ENCODE results near the gene BCAS3.

The BCAS3 gene

GRCh38 chr17:61275395-61275794, 597.7 kb downstream of the BCAS3 start:
- no peak for ATAC-seq

DNA sequence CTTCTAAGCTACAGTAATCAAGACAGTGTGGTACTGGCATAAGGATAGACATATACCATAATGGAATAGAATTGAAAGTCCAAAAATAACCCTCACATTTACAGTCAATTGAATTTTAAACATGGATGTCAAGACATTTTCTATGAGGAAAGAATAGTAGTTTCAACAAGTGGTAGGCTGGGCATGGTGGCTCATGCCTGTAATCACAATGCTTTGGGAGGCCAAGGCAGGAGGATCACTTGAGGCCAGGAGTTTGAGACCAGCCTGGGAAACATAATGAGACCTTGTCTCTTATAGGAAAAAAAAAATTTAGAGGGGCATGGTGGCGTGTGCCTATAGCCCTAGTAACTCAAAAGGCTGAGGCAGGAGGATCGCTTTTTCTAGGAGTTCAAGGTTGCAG, 599.2 kb downstream of the BCAS3 start:
- no peak for ATAC-seq

DNA sequence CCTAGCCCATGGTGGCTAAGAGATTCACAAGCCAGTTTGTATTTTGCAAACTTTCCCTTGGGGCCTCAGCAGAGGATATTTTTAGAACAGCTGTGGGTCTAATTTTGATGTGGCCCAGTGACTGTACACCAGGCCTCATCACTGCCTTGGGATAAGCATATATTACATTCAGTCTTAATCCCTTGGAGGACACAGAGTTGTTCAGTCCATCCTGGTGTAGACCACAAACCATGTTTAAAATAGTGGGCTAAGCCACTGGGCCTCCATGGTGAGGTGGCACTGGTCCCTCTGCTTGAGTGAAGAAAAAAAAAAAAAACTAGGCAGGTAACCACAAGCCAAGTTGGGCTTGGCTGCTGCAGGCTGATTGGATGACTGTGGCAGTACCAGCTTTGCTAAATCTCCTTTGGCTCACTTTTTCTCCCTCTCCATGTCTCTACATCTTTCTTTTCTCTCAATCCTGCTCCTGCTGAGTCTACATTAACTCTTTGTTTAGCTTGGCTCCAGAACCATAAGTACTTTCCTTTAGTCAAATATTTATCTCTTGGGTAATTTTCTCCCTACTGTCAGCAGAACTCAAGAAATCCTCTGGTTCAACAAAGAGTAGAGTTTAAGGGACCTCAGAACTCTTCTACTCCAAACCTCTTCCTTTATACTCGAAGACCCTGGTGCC, 602.0 kb downstream of the BCAS3 start:
- no peak for ATAC-seq

DNA sequence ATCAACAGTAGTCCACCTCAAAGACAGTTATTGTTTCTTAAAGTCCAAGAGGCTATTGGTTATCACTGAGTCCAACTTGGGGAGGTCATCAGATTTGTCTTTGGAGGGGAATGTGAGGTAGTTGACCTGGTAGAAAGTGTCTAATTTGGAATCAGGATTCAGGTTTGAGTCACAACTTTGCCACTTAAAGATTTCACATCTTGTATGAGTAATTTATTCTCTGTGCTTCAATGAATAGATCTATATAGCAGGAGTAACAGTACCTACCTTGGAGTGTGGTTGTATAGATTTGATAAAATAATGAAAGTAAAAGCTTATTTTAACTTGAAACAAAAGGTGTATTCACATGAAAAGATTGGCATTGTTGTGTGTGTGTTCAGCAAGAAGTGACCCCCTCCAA, 602.7 kb downstream of the BCAS3 start:
- peak in 1 of 2 donors; percentile 10 for ATAC-seq

DNA sequence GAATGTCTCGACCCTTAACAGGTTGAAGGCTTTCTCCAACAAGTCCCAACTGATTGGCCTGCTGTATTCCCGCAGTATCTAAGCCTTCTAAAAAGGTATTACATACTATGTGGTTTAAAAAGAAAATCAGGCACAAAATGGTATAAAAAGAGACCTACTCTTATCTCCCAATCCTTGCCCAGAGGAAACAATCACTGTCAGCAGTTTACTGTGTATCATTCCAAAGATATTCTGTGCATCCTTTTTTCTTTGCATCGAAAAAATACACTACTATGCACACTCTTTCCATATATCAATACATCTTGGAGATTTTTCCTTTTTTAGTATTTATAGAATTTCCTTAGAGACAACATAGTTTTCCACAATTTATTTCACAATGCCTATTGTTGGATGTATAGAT, 603.2 kb downstream of the BCAS3 start:
- ATAC-seq, result no peak

DNA sequence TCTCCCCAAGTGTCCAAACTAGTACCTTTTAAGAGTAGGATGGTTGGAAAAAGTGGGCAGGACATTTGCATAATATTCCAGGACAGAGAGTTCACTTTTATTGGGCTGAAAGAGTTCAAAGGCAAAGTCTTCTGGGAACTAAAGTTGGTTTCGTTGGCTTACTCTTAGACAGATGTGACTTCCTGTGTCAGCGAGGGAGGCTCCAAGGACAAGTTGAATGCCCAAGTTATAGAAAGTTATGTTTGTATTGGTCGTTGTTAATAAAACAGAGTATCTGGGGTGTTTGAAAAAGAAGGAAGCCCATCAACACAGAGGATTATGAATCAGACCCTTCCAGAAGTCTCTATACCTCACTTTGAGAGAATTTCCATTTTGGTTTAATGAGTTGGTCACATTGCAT, 604.7 kb downstream of the BCAS3 start:
- ATAC-seq, result no peak

DNA sequence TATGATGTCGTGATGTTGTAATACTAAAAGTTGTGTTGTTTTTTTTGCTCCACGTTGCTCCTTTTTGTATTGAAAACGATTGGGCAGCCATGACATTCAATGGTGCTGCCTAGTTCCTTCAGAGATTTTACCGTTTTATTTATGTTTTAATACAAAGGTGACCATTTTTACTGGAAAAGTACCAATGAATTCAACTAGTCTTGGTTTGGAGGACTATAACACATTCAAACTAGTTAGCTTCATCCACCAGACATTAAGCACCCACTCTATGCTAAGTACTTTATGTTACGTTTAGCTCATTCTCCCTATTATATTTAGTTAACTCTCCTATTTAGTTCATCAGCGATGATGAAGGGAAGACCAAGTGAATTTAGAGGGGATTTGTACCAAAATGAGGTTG, 605.4 kb downstream of the BCAS3 start:
- no peak for ATAC-seq

- ATAC-seq, result no peak
These were observed 606.5 kb downstream of the BCAS3 start for GRCh38 chr17:61284174-61284573.

GRCh38 chr17:61284746-61285145, 607.1 kb downstream of the BCAS3 start:
- no peak for ATAC-seq

GRCh38 chr17:61285526-61286320, 608.1 kb downstream of the BCAS3 start:
- no peak for ATAC-seq

DNA sequence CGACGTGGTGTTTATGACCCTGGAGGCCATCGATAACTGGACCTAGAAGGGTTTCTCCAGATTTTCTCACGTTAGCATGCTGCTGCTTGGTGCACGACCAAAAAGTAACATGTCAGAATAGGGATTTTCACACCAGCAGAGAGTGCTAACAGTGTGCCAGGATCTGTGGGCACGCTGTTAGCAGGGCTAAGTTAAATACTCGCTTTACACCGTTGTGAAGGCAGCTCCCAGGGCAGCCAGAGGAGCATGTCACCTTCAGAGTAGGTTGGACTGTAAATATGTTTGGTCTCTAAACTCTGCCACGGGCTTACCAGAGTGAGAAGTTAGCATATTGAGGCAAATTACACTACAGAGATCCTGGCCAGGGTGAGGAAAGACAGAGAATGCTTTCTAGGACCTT, 608.8 kb downstream of the BCAS3 start:
- no peak for ATAC-seq

DNA sequence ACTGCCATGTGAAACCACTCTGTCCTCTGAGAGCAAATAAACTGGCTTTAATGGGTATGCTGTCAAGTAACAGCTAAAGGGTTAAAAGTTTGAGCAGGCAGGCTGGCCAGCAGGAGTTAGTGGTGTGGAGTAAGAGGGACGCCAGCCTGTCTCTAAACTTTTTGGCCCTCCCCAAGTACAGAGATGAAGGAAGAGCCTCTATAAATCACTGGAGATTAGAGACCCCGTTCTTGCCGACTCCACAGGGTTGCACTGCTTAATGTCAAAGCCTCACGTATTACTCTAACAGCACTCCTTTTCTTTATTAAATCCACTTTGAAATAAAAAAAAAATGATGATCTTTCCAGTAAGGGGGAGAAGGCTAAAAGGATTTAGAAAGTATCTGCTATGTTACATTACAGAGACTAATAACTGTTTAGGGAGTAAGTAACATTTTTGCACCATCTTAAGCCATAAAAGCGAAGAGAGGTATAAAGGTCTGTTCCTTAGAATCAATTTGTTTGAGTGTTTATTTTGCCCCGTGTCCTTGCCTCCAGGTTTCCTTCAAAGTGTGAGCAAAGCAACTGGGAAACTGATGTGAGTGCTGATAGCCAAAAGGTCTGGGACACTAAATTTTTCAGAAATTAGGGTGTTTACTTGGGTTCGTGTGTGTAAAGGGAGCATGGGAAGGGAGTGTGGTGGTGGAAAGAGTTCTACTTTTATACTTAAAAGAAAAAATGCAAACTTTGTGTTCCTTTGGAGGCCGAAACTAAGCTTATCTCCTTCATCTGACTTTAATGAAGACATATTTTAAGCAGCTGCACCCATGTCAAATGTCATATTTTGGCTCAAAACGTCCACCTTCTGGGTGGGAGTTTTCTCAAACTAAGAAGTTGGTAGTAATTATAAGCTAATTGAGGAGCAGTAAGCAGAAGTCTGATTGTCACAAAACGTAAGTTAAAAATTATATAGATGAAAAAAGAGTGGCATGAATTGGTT, 612.0 kb downstream of the BCAS3 start:
- ATAC-seq, result no peak

DNA sequence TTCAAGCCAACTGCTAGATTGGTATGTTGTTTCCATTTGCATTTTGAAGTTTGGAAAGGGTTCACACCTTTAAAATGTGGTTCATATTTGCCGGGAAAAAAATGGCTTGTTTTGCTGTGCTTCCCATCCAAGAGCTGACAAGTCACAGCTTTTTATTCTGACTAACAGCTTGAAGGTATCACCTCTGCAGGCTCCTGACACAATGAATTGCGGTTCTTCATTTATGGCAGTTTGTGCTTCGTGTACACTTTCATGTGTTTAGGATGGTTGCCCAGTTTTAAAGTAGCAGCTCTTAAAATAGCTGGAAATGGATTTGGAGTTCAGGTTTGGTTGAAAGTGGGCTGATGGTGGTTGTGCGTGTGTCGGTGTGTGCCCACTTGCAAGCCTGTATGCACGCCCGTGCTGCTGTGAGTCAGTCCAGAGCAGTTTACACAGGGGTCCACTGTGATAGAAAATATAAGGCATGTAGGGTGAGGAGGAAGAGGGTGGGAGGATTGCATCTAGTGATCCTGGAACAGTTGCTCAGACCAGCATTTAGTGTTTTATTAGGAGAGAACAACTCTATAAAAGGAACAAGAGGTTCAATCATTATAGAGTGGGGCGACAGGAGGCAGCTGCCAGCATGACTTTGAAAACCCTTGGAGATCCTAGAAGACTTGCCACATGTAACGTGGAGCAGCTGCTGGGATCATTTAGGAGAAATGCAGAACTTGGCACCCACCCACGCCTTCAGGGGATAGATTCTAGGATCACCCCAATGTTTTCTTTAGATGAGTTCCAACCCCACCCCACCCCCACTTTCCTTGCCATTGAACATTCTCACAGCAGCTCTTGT, 614.0 kb downstream of the BCAS3 start:
- ATAC-seq, result no peak

GRCh38 chr17:61294286-61294685, 616.6 kb downstream of the BCAS3 start:
- no peak for ATAC-seq

DNA sequence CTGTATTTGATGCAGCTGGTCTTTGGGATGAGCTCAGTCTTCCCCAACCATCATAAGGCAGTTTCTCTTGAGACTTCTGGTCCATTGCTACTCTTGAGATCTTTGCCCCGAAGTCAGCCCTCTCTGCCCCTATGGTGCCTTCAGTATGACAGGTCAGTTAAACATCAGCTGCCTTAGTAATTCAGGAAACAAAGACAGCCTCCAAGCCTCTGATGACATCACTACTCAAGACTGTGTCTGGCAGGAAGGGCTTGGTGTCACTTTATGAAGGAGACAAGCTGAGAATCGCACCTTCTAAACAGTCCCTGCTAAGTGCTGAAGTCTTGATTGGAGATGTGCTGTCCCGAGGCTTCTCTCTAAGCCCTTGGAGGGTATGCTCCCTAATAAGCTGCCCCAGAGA, 617.1 kb downstream of the BCAS3 start:
- no peak for ATAC-seq

- ATAC-seq, result no peak
These were observed 618.4 kb downstream of the BCAS3 start for GRCh38 chr17:61296058-61296457.

- no peak for ATAC-seq
These were observed 622.2 kb downstream of the BCAS3 start for GRCh38 chr17:61299517-61300513.

DNA sequence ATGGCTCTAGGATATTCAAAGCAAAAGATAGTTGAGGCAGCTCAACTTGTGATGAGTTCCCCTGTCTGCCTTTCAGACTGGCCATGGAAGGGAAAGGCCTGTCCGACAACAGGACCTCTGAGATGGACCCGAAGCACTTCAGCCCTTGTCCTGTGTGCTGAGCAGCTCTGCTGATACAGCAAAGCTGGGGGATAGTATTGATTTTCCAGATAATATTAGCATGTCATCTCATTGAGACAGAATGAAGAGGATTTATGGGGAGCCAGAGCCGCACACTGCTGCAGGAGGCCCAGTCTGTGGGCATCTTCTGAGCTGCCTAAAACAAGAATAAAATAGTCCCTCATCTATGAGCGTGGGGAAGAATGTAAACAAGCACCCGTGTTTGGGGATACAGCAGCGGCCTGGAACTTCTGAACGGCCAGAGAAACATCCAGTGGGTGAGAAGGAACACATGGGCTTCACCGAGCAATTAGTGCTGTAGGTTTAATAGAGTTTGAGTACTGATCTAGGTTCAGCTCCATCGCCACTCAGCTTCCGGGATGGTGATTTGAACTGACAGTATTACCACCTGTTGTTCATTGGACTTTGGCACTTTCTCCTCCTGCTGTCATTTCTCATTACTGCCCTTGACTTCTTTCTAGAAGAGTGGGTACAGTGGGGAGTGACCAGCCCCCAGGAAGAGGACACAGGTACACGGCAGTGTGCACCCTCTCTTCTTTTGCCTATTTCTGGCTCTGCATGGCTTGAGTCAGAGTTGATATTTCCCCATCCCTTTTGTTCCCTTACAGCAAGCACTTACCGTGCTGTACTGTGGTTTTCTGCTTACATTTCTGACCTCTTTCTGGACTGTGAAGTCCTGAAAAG, 625.5 kb downstream of the BCAS3 start:
- ATAC-seq, result no peak

DNA sequence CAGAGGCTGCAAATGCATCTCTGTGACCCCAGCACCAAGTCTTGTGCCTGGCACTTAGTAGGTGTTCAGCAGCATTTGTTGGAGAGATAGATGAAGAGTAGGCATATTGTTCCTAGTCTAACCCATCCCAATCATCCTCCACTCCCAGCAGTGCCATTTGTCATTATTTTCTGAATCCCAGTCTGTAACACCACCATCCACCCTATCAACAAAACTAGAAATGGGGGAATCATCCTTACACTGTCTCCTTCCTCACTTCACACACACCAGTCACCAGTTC, 626.1 kb downstream of the BCAS3 start:
- no peak for ATAC-seq

GRCh38 chr17:61305024-61305423, 627.4 kb downstream of the BCAS3 start:
- ATAC-seq, result no peak

Measured in activated CD4-positive, CD25-positive, alpha-beta regulatory T cell treated with anti-CD3 and anti-CD28 coated beads, Interleukin-2, amount 50 U/mL, for 24 hours (primary cell).